ENCODE measurements around the gene LMBR1L.

LMBR1L gene

GRCh38 chr12:49109641-49110463 is 795 bp downstream of the LMBR1L start:
- TF ChIP-seq ZFX (IDR thresholded peaks at IDR 0.05) (no peak), CTCF (conservative IDR thresholded peaks at IDR 0.05) (no peak)
- H3K27ac ChIP-seq, result peak overlapping the region; percentile 67

GRCh38 chr12:49108958-49109404 is 1.7 kb downstream of the LMBR1L start:
- peak overlapping the region; percentile 67 for H3K27ac ChIP-seq
- TF ChIP-seq ZFX (IDR thresholded peaks at IDR 0.05), result no peak
- TF ChIP-seq CTCF (conservative IDR thresholded peaks at IDR 0.05), result no peak

GRCh38 chr12:49105504-49106084 is 5.1 kb downstream of the LMBR1L start:
- peak overlapping the region; percentile 3 for H3K27ac ChIP-seq
- TF ChIP-seq ZFX (IDR thresholded peaks at IDR 0.05), result no peak
- TF ChIP-seq CTCF (conservative IDR thresholded peaks at IDR 0.05), result no peak

- no peak overlapping the region for H3K27ac ChIP-seq
- no peak for TF ChIP-seq CTCF (conservative IDR thresholded peaks at IDR 0.05)
These were observed 5.8 kb downstream of the LMBR1L start for GRCh38 chr12:49104822-49105221.

- H3K27ac ChIP-seq, result no peak overlapping the region
- TF ChIP-seq CTCF (conservative IDR thresholded peaks at IDR 0.05) (no peak), ZFX (IDR thresholded peaks at IDR 0.05) (no peak)
These were observed 10.3 kb downstream of the LMBR1L start for GRCh38 chr12:49100380-49100779.

- TF ChIP-seq ZFX (IDR thresholded peaks at IDR 0.05) (no peak), CTCF (conservative IDR thresholded peaks at IDR 0.05) (no peak)
- H3K27ac ChIP-seq, result no peak overlapping the region
These were observed 11.9 kb downstream of the LMBR1L start for GRCh38 chr12:49098703-49099102.

- no peak overlapping the region for H3K27ac ChIP-seq
- TF ChIP-seq CTCF (conservative IDR thresholded peaks at IDR 0.05), result peak; percentile 89
- TF ChIP-seq ZFX (IDR thresholded peaks at IDR 0.05), result no peak
These were observed 12.6 kb downstream of the LMBR1L start for GRCh38 chr12:49098035-49098451.
